K562 (cell line): Measurements from ENCODE around the gene CHD6. TPM values are rescaled to one million over a fixed set of nuclear protein-coding genes. Genes with fewer than 3 reads are reported as not detected.
A peak's percentile ranks its signal among the peaks of the same experiment; 100 is the strongest.

Experiments
- ARNT ChIP-seq, 2 experiments: fragments of 450-650 bp; IDR thresholded peaks; 2 replicates each; pipeline ENCODE4 v1.6.1; 2016; ENCODE audit warnings: mild to moderate bottlenecking in 1 of 2
- EGR1 ChIP-seq: fragments of 450-650 bp; conservative IDR thresholded peaks from 2 replicates; pipeline ENCODE4 v1.6.1; 2017; ENCODE audit warnings: mild to moderate bottlenecking
- ELF1 ChIP-seq: fragments of 200-800 bp; sonication (Bioruptor generic); IDR thresholded peaks from 2 replicates; pipeline ENCODE4 v1.6.1; 2016; ENCODE audit warnings: missing genetic modification characterization, missing compliant biosample characterization
- GATA2 ChIP-seq: sonication (generic); formaldehyde crosslinking; IDR thresholded peaks from 2 replicates; pipeline ENCODE4 v1.4.0; 2020; ENCODE audit warnings: mild to moderate bottlenecking, missing genetic modification reagents
- GTF2F1 ChIP-seq: IDR thresholded peaks from 2 replicates; pipeline ENCODE4 v1.6.1; 2011; ENCODE audit warnings: low read depth, low read length, improper control_type of control experiment
- ILF3 ChIP-seq: fragments of 450-650 bp; IDR thresholded peaks from 2 replicates; pipeline ENCODE4 v1.6.1; 2018; ENCODE audit warnings: antibody characterized with exemption, mild to moderate bottlenecking, moderate library complexity, borderline replicate concordance
- MCM2 ChIP-seq: fragments of 450-650 bp; IDR thresholded peaks from 2 replicates; pipeline ENCODE4 v1.6.1; 2017; ENCODE audit warnings: low read depth, mild to moderate bottlenecking
- MED1 ChIP-seq: sonication (generic); formaldehyde crosslinking; IDR thresholded peaks from 2 replicates; pipeline ENCODE4 v1.8.1; 2023; ENCODE audit warnings: missing genetic modification reagents, borderline replicate concordance
- NR1H2 ChIP-seq: sonication (generic); formaldehyde crosslinking; IDR thresholded peaks from 2 replicates; pipeline ENCODE4 v1.4.0; 2020; ENCODE audit warnings: mild to moderate bottlenecking, missing genetic modification reagents
- PHB2 ChIP-seq: fragments of 450-650 bp; IDR thresholded peaks from 2 replicates; pipeline ENCODE4 v1.6.1; 2017; ENCODE audit warnings: low read depth
- POLR2AphosphoS2 ChIP-seq: IDR thresholded peaks from 2 replicates; pipeline ENCODE4 v1.6.1; 2012; ENCODE audit warnings: low read length, improper control_type of control experiment
- POLR2AphosphoS5 ChIP-seq: IDR thresholded peaks from 2 replicates; pipeline ENCODE4 v1.6.1; 2011; ENCODE audit warnings: mild to moderate bottlenecking, low read depth, low read length, moderate library complexity; ENCODE audit not compliant: control insufficient read depth, insufficient read depth
- POLR3A ChIP-seq: IDR thresholded peaks from 2 replicates; pipeline ENCODE4 v1.6.1; 2011; ENCODE audit warnings: borderline replicate concordance, mild to moderate bottlenecking, moderate library complexity; ENCODE audit not compliant: insufficient read length, insufficient read depth; ENCODE audit errors: extremely low read depth
- SMARCA4 ChIP-seq: fragments of 450-650 bp; IDR thresholded peaks from 2 replicates; pipeline ENCODE4 v1.6.1; 2016
- SMARCE1 ChIP-seq: fragments of 450-650 bp; IDR thresholded peaks from 2 replicates; pipeline ENCODE4 v1.7.1; 2016; ENCODE audit warnings: mild to moderate bottlenecking
- SRSF7 ChIP-seq: fragments of 200-400 bp; formaldehyde crosslinking; optimal IDR thresholded peaks from 2 replicates; pipeline ENCODE3; 2017; ENCODE audit warnings: mild to moderate bottlenecking, low read depth, low read length
- TAF1 ChIP-seq: IDR thresholded peaks from 2 replicates; pipeline ENCODE4 v1.6.1; 2011; ENCODE audit warnings: mild to moderate bottlenecking, low read length, moderate library complexity; ENCODE audit not compliant: insufficient read depth, control insufficient read depth, severe bottlenecking; ENCODE audit errors: extremely low read depth
- ZFX ChIP-seq: sonication (generic); formaldehyde crosslinking; IDR thresholded peaks from 2 replicates; pipeline ENCODE4 v1.8.0; 2022; ENCODE audit warnings: mild to moderate bottlenecking, missing genetic modification reagents, moderate library complexity
- ZNF431 ChIP-seq: sonication (generic); formaldehyde crosslinking; IDR thresholded peaks from 2 replicates; pipeline ENCODE4 v1.8.0; 2022; ENCODE audit warnings: mild to moderate bottlenecking, missing genetic modification reagents
- polyA plus RNA-seq, 8 experiments: library from polyadenylated mRNA; depleted of rRNA in 4 of 8; stranded (reverse) in 5 of 8; unstranded in 3 of 8; fragments of >200 nt; fragmentation: Nextera tagmentation in 2 of 8; fragmentation: Illumina TruSeq in 1 of 8; extraction: Ambion mirVana in 2 of 8; extraction: Trizol in 1 of 8; gene quantifications; 2 replicates each; pipeline versions ENCODE4 v1.2.1 to v1.2.3, GENCODE V29; 2011 to 2014; ENCODE audit warnings: inconsistent platforms in 1 of 8, missing spikeins in 1 of 8
- total RNA-seq, 7 experiments: library from RNA; depleted of rRNA in 6 of 7; stranded (reverse); fragments of >200 nt in 6 of 7; fragmentation: Illumina TruSeq in 2 of 7; extraction: Trizol in 2 of 7; gene quantifications; 2 replicates each; pipeline versions ENCODE4 v1.2.1 to v1.2.3, GENCODE V29; 2011 to 2021; ENCODE audit warnings: low replicate concordance in 1 of 7
- TF ChIP-seq, protein P1 (sequence below): fragments of 150-350 bp; conservative IDR thresholded peaks from 2 replicates; pipeline ENCODE4 v1.6.1; 2014; ENCODE audit warnings: low read length
- TF ChIP-seq, protein P2 (sequence below): sonication (generic); formaldehyde crosslinking; IDR thresholded peaks from 2 replicates; pipeline ENCODE4 v1.9.0; 2022; ENCODE audit warnings: mild to moderate bottlenecking, missing genetic modification reagents
- TF ChIP-seq, protein P3 (sequence below): sonication (generic); formaldehyde crosslinking; IDR thresholded peaks from 2 replicates; pipeline ENCODE4 v1.9.0; 2022; ENCODE audit warnings: mild to moderate bottlenecking, missing genetic modification reagents
- TF ChIP-seq, protein P4 (sequence below): fragments of 250-450 bp; sonication (Bioruptor Pico); IDR thresholded peaks from 2 replicates; pipeline ENCODE4 v1.5.0; 2022; ENCODE audit warnings: mild to moderate bottlenecking

Gene CHD6
- total and polyA plus RNA-seq, 9 of the 15 experiments (the other 6 are each of a cell fraction or from before 2014, with no cell fraction given), result 3.9 to 24.2 (median 12.8) TPM

DNA sequence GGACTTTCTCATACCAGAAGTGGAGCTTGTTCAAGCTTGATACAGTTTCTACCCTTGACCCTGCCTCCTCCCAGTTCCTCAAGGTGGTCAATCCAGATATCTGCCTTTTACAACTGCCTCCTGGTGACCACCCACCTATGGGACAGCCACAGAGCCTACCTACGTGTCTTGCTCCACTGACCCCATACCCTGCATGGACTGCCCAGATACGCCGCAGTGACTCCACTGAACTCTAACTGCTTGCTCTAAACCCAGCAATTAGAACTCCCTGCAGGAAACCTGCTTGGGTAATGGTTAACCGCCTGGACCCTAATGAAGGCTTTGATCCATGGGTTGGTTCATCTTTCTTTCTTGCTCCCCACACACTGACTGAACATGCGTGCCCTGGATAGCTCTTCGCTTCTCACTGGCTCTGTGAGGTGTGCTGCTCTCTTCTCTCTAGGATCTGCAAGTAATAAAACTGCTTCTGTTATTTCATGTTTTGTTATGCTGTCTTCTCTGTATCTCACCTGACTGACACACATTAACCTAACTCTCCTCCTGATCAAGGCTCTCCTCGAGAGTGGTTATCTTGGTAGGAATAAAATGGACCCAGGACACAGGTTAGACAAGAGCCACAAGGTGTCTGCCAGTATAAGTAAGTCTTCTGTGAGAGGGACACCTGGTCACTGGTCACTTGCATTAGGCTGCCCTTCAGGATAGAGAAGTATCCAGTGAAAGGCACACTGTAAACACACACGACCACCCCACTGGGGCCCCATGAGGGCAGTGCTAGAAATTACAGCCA is 79.2 kb downstream of the CHD6 start (continued):
- TF ChIP-seq, protein P1, sequence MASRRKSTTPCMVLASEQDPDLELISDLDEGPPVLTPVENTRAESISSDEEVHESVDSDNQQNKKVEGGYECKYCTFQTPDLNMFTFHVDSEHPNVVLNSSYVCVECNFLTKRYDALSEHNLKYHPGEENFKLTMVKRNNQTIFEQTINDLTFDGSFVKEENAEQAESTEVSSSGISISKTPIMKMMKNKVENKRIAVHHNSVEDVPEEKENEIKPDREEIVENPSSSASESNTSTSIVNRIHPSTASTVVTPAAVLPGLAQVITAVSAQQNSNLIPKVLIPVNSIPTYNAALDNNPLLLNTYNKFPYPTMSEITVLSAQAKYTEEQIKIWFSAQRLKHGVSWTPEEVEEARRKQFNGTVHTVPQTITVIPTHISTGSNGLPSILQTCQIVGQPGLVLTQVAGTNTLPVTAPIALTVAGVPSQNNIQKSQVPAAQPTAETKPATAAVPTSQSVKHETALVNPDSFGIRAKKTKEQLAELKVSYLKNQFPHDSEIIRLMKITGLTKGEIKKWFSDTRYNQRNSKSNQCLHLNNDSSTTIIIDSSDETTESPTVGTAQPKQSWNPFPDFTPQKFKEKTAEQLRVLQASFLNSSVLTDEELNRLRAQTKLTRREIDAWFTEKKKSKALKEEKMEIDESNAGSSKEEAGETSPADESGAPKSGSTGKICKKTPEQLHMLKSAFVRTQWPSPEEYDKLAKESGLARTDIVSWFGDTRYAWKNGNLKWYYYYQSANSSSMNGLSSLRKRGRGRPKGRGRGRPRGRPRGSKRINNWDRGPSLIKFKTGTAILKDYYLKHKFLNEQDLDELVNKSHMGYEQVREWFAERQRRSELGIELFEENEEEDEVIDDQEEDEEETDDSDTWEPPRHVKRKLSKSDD, result no peak
- TF ChIP-seq TAF1 (peak; percentile 33), SRSF7 (no peak), ILF3 (no peak), POLR2AphosphoS5 (peak; percentile 67), GTF2F1 (no peak), ELF1 (tag) (no peak), ZFX (no peak), ZNF431 (CRISPR knock-in tag) (no peak), SMARCA4 (peak; percentile 38; the same call in 1 of the 2 replicates), PHB2 (peak; percentile 33; the same call in 1 of the 2 replicates), MCM2 (no peak), GATA2 (CRISPR knock-in tag) (0 out of 2 replicates have a peak, but pooled peaks have one; percentile 20), POLR2AphosphoS2 (no peak), EGR1 (peak; percentile 64), MED1 (CRISPR knock-in tag) (no peak), SMARCE1 (no peak; the same call in 1 of the 2 replicates), ARNT (IDR thresholded peaks at IDR 0.05) (no peak; a peak in 1 of 4 replicates), NR1H2 (CRISPR knock-in tag) (no peak), POLR3A (no peak)
- TF ChIP-seq, protein P2, sequence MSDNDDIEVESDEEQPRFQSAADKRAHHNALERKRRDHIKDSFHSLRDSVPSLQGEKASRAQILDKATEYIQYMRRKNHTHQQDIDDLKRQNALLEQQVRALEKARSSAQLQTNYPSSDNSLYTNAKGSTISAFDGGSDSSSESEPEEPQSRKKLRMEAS, result peak; percentile 36; the same call in 1 of the 2 replicates
- TF ChIP-seq, protein P3, sequence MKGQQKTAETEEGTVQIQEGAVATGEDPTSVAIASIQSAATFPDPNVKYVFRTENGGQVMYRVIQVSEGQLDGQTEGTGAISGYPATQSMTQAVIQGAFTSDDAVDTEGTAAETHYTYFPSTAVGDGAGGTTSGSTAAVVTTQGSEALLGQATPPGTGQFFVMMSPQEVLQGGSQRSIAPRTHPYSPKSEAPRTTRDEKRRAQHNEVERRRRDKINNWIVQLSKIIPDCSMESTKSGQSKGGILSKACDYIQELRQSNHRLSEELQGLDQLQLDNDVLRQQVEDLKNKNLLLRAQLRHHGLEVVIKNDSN (CRISPR knock-in tag), result no peak
- TF ChIP-seq, protein P4, sequence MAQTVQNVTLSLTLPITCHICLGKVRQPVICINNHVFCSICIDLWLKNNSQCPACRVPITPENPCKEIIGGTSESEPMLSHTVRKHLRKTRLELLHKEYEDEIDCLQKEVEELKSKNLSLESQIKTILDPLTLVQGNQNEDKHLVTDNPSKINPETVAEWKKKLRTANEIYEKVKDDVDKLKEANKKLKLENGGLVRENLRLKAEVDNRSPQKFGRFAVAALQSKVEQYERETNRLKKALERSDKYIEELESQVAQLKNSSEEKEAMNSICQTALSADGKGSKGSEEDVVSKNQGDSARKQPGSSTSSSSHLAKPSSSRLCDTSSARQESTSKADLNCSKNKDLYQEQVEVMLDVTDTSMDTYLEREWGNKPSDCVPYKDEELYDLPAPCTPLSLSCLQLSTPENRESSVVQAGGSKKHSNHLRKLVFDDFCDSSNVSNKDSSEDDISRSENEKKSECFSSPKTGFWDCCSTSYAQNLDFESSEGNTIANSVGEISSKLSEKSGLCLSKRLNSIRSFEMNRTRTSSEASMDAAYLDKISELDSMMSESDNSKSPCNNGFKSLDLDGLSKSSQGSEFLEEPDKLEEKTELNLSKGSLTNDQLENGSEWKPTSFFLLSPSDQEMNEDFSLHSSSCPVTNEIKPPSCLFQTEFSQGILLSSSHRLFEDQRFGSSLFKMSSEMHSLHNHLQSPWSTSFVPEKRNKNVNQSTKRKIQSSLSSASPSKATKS, result no peak
